ENCODE results near the gene ZBED2.

DNA sequence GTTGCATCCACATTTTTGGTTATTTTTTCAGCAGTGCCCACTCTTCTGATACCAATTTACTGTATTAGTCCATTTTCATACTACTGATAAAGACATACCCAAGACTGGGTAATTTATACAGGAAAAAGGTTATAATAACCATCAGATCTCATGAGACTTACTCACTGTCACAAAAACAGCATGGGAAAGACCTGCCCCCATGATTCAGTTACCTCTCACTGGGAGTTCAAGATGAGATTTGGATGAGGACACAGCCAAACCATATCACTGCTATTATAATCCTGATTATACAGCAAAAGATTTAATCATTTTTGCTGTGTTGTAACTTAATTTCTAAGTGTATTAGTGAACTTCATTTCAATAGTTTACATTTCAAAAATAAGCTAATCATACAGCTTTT lies 6.6 kb downstream of the ZBED2 start:
- no peak for TF ChIP-seq POLR2A (IDR thresholded peaks at IDR 0.05)
- TF ChIP-seq, protein P1, sequence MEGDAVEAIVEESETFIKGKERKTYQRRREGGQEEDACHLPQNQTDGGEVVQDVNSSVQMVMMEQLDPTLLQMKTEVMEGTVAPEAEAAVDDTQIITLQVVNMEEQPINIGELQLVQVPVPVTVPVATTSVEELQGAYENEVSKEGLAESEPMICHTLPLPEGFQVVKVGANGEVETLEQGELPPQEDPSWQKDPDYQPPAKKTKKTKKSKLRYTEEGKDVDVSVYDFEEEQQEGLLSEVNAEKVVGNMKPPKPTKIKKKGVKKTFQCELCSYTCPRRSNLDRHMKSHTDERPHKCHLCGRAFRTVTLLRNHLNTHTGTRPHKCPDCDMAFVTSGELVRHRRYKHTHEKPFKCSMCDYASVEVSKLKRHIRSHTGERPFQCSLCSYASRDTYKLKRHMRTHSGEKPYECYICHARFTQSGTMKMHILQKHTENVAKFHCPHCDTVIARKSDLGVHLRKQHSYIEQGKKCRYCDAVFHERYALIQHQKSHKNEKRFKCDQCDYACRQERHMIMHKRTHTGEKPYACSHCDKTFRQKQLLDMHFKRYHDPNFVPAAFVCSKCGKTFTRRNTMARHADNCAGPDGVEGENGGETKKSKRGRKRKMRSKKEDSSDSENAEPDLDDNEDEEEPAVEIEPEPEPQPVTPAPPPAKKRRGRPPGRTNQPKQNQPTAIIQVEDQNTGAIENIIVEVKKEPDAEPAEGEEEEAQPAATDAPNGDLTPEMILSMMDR (IDR thresholded peaks at IDR 0.05): no peak

All from heart left ventricle (tissue), 13 donors.